Caki2 (cell line): ENCODE results near the gene FAM168A. TPM values are rescaled to one million over a fixed set of nuclear protein-coding genes. Genes with fewer than 3 reads are reported as not detected.

Experiments
- DNase-seq: peaks from one replicate; pipeline ENCODE4 v3.0.0-alpha.2; 2015; ENCODE audit warnings: low read depth
- in situ Hi-C: cut with HindIII; loops from 2 replicates; pipeline ENCODE4 v1.10.0; 2016; ENCODE audit warnings: low sequenced_read_pairs, low pct_unique_long_range_greater_than_20kb, mixed read lengths
- total RNA-seq: library from RNA; depleted of rRNA; stranded (reverse); fragments of >200 nt; shearing (Covaris generic); gene quantifications from 2 replicates; pipeline ENCODE4 v1.2.3, GENCODE V29; 2014; ENCODE audit warnings: low replicate concordance

FAM168A gene
- total RNA-seq, 1 experiment from 2014 or later: 9.2 TPM

GRCh38 chr11:73425108-73425507 is 172.8 kb downstream of the FAM168A start:
- no peak for DNase-seq
- in situ Hi-C loops: no loop called here

- in situ Hi-C loops: no loop called here
- no peak for DNase-seq
These were observed 174.4 kb downstream of the FAM168A start for GRCh38 chr11:73423506-73423905.

GRCh38 chr11:73422886-73423285 is 175.0 kb downstream of the FAM168A start:
- no peak for DNase-seq
- in situ Hi-C loops: no loop called here

- peak; percentile 29 for DNase-seq
- in situ Hi-C loops: no loop called here
These were observed 177.8 kb downstream of the FAM168A start for GRCh38 chr11:73420136-73420535.

GRCh38 chr11:73416786-73417185 is 181.1 kb downstream of the FAM168A start:
- in situ Hi-C loops: no loop called here
- no peak for DNase-seq

DNA sequence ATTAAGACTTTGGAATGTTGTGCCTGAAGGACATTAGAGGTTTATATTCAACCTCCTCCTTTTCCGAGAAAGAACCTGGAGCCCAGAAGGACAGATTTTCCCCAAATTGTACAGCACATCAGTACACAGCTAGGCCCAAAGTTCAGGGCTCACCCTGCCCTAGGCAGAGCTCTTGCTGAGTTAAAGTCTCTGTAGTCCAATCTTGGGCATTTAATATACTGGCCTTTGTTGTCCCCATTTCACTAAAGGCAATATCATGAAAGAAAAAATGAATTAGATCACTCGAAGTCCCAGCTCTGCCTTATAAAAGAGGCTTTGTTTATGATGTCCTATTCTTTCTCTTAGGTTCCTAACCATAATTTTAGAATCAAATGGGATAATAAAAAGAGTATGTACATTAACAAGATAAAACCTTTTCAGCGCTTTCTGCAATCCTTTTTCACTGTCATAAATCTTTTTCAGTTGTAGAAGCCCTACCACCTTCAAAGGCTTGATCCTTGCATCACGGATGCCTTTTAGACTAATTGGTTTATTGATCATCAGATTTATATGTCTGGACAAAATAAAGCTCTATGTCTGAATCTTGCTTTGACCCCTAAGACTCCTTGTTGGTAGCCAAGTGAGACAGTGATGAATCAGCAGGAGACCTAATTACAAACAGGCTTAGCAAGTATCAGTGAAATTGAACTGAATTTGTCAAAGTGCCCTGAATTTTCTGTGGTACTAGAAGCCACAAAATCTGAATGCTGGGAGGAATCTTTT is 181.9 kb downstream of the FAM168A start:
- no peak for DNase-seq

GRCh38 chr11:73414977-73415651 is 182.8 kb downstream of the FAM168A start:
- DNase-seq: no peak
- in situ Hi-C loops: no loop called here

More for the DNA sequence above, 181.9 kb downstream of the FAM168A start:
- in situ Hi-C loops: no loop called here

- in situ Hi-C loops: no loop called here
These were observed 184.7 kb downstream of the FAM168A start for GRCh38 chr11:73413256-73413655.

GRCh38 chr11:73412308-73412707 is 185.6 kb downstream of the FAM168A start:
- DNase-seq: no peak
- in situ Hi-C loops: no loop called here

More at GRCh38 chr11:73413256-73413655, 184.7 kb downstream of the FAM168A start:
- DNase-seq: no peak

DNA sequence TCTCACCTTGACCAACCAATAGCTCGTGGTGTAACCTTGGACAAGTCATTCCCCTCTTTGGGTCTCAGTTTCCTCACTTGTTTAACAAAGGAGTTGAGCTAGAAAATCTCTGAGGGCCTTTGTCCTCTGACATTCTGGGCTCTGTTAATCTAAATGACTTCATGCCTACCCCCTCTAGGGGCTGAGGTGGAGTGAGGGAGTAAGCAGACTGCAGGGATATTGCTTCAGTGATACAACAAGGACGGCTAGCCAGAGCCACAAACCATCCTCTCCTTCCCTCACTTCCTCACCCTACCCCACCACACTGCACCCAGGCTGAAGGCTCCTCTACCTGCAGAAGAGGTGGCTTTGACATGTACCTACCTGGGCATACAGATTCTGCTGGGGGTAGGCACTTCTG is 186.9 kb downstream of the FAM168A start:
- in situ Hi-C loops: no loop called here
- no peak for DNase-seq

DNA sequence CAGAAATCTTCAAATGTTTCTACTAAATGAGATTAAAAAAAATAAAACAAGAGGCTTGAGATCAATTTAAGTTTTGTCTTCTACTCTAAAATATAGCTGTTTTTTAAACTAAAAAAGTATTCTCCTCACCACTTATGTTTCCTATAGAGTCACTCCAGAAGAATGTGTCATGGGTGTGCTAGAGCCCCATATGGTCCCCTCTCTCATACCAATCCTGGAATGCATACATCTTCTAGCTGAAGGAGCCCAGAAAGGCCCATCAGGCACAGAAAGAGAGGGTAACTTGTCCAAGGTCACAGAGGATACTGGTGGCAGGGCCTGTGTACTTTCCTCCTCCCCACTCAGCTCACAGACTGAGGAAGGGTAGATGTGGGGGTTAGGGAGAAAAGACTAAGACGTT is 187.3 kb downstream of the FAM168A start:
- no peak for DNase-seq
- in situ Hi-C loops: no loop called here

DNA sequence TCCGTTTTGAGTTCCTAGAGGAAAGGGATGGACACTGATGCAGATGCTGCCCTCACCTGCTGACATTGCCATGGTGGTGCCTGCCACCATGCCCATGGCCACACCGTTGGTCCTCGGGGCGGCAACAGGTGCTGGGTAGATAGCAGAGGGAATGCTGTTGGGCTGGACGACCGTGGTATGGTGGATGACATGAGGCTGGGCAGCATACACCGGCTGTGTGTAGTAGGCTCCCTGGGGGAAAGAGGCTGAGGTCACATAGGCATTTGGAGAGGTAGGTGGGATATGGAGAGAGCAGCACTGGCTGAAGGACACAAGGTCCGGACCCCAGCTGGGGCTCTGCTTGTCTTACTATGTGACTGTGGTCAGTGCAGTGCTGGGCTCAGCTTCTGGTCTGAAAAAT is 188.5 kb downstream of the FAM168A start:
- in situ Hi-C loops: no loop called here
- no peak for DNase-seq

DNA sequence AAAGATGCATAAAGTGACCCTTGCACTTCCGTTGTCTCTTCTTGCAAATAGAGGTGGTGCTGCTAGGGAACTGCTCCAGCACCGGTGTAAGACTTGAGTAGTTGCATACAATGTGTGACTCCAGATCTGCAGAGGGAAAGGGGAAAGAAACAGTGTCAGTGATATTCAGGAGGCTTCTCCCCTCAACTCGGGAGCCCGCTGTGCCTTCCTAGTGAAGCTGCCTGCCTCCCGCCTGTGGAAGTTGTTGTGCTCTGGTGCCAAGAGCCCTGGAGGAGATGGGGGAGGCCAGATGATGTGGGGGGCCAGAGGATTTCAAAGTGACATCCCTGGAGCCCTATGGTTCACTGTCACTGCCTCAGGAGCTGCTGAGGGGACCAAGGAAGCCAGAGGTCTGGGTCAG is 191.3 kb downstream of the FAM168A start:
- DNase-seq: no peak
- in situ Hi-C loops: no loop called here

DNA sequence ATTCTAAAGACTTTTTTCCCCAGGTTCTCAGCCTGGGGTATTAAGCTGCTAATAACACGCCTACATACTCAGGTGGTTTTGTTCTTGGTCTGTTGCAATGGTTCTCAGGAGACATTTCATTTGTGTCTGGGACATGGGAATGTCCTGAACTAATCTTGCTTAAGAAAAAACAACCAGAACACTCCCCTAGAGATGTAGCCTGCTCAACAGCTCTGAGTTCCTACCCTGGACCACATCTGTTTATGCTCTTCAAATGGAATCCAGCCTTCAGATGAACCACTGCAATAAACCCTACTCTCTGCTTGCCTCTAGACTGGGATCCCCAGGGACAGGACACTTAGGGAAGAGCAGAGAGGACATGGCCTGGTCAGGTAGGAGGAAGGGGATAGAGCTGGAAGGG is 191.8 kb downstream of the FAM168A start:
- no peak for DNase-seq
- in situ Hi-C loops: no loop called here

DNA sequence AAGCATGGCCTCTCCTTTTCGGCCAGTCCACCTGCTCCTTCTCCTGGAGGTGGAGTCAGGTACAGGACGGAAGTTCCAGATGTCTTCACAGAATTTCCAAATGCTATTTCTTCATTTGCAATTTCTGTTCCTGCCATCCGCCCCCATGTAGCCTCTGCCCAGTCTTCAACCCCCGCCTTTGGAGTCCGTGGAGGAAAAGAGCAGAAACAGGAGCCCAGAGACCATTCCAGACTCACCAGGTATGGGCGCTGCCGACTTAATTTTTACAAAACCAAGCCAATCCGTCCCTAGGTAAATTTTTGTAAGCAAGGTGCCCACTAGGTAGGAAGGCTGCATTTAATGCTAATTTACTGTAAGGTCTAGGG is 192.8 kb downstream of the FAM168A start:
- in situ Hi-C loops: no loop called here
- no peak for DNase-seq

DNA sequence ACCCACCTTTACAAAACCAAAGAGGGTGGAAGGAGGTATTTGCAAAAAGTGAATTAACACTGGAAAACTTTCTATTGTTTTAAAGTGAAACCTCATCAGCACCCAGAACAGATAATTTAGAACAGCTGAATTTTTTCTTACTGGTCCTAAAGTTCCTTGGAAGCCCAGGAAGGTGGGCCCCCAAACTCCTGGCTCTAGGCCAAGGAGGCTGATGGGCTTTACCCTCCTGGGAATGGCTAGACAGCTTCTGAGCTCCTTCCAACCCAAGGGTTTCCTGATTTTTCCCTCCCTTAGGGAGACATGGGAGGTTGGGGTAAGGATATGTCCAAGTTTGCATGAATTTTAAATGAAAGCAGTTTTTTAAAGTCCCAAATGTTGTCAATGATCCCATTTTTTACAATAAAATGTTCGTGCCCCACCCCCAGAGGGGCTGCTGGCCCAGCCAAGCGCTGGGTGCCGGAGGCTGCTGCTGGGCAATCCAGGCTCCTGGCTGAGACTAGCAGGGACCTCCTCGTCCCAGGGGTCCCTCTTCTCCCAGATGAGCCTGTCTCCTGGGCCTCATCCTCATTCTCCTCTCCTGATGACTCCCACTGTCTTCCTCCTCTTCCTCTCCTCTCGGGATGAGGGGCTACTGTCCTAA is 193.3 kb downstream of the FAM168A start:
- in situ Hi-C loops: no loop called here

GRCh38 chr11:73404048-73404447 is 193.9 kb downstream of the FAM168A start:
- DNase-seq: peak; percentile 23
- in situ Hi-C loops: no loop called here

More for the DNA sequence above, 193.3 kb downstream of the FAM168A start:
- no peak for DNase-seq

DNA sequence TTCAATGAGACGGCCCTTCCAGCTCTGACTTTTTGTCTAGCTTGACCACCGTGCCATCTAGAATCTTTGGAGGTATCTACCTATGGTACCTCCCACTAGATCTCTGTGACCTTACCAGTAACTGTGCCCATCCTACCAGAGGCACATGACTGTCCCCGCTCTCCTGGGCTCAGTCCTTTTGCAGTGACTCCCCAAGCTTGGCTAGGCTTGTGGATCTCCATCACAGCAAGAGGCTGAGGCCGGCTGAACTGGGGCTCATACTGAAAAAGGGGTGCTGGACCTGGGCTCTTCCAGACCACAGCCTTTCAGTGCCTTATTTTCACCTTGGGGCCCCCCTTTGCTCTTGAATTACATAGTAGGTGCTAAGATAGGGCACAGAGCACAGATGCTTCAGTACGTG is 194.4 kb downstream of the FAM168A start:
- in situ Hi-C loops: no loop called here
- no peak for DNase-seq

- no peak for DNase-seq
- in situ Hi-C loops: no loop called here
These were observed 195.1 kb downstream of the FAM168A start for GRCh38 chr11:73402834-73403185.
